Naive thymus-derived CD4-positive, alpha-beta T cell (primary cell): ENCODE measurements around the gene BMPR2. TPM values are rescaled to one million over a fixed set of nuclear protein-coding genes. Genes with fewer than 3 reads are reported as not detected.

Experiments
- ATAC-seq: fragments of 150-1000 bp; cut with Tn5 transposase; 2 replicates; pipeline ENCODE4 v1.10.0; 2021; ENCODE audit warnings: mild to moderate bottlenecking, moderate library complexity
- CTCF ChIA-PET: fragments of 350-600 bp; sonication (Branson Sonifier 250); formaldehyde crosslinking; loops from one replicate; lab custom pipeline; 2021; ENCODE audit warnings: antibody characterized with exemption; lab: Charles Lee
- POLR2A ChIA-PET: fragments of 350-600 bp; sonication (Branson Sonifier 250); formaldehyde crosslinking; loops from one replicate; lab custom pipeline; 2021; ENCODE audit warnings: antibody characterized with exemption, inconsistent platforms; lab: Charles Lee
- DNase-seq, 9 donors: peaks; one replicate each; pipeline versions ENCODE4 v3.0.0 to v3.0.0-alpha.2; 2020 to 2022; ENCODE audit warnings: mixed read lengths in 1 of 9
- H3K27ac ChIP-seq: one replicate; pipeline ENCODE4 v1.7.0; 2013; ENCODE audit warnings: mild to moderate bottlenecking, low read depth, low read length, moderate library complexity
- H3K27me3 ChIP-seq, 2 donors: one replicate each; pipeline ENCODE4 v1.7.0; 2013; ENCODE audit warnings: low read length in 2 of 2, mild to moderate bottlenecking in 2 of 2, moderate library complexity in 2 of 2; ENCODE audit not compliant: control insufficient read depth in 2 of 2, insufficient read depth in 2 of 2
- H3K36me3 ChIP-seq, 3 experiments: 1 replicate in 2 of 3; 2 replicates in 1 of 3; pipeline ENCODE4 v1.7.0; 2013; ENCODE audit warnings: low read length in 3 of 3, mild to moderate bottlenecking in 3 of 3, moderate library complexity in 1 of 3; ENCODE audit not compliant: insufficient read depth in 3 of 3, control insufficient read depth in 2 of 3
- H3K4me1 ChIP-seq, 2 donors: one replicate each; pipeline ENCODE4 v1.7.0; 2013; ENCODE audit warnings: low read length in 2 of 2, mild to moderate bottlenecking in 2 of 2, moderate library complexity in 1 of 2; ENCODE audit not compliant: control insufficient read depth in 2 of 2, insufficient read depth in 2 of 2
- H3K4me3 ChIP-seq: 2 replicates; pipeline ENCODE4 v1.7.0; 2013; ENCODE audit warnings: mild to moderate bottlenecking, low read length
- H3K9me3 ChIP-seq, 3 experiments: 1 replicate in 2 of 3; 2 replicates in 1 of 3; pipeline ENCODE4 v1.7.0; 2013; ENCODE audit warnings: low read length in 3 of 3; ENCODE audit not compliant: control insufficient read depth in 2 of 3
- H3K27ac Mint-ChIP-seq, 9 donors: one replicate each; pipeline ENCODE4 v1.8.0; 2020 to 2022; ENCODE audit warnings: mixed read lengths in 9 of 9, mild to moderate bottlenecking in 8 of 9, moderate library complexity in 5 of 9, inconsistent platforms in 2 of 9
- H3K27me3 Mint-ChIP-seq, 5 donors: one replicate each; pipeline ENCODE4 v1.8.0; 2021 to 2022; ENCODE audit warnings: mixed read lengths in 5 of 5, mild to moderate bottlenecking in 1 of 5
- H3K36me3 Mint-ChIP-seq, 5 donors: one replicate each; pipeline ENCODE4 v1.8.0; 2020 to 2022; ENCODE audit warnings: mixed read lengths in 5 of 5, mild to moderate bottlenecking in 3 of 5, inconsistent platforms in 1 of 5
- H3K4me1 Mint-ChIP-seq, 7 donors: one replicate each; pipeline ENCODE4 v1.8.0; 2020 to 2022; ENCODE audit warnings: mixed read lengths in 7 of 7, mild to moderate bottlenecking in 3 of 7, inconsistent platforms in 1 of 7
- H3K4me3 Mint-ChIP-seq, 10 donors: one replicate each; pipeline ENCODE4 v1.8.0; 2020 to 2022; ENCODE audit warnings: mild to moderate bottlenecking in 10 of 10, mixed read lengths in 10 of 10, moderate library complexity in 6 of 10, inconsistent platforms in 2 of 10
- H3K9me3 Mint-ChIP-seq, 11 donors: one replicate each; pipeline ENCODE4 v1.8.0; 2020 to 2022; ENCODE audit warnings: mixed read lengths in 11 of 11, mild to moderate bottlenecking in 4 of 11, inconsistent platforms in 1 of 11, moderate library complexity in 1 of 11
- intact Hi-C, 2 donors: fragments of 100-400 bp; cut with micrococcal nuclease; formaldehyde crosslinking; loops; one replicate each; pipeline ENCODE4 v1.15.1; 2023
- polyA plus RNA-seq, 2 donors: library from polyadenylated mRNA; unstranded; fragments of 300-500 nt; fragmentation: Illumina TruSeq; gene quantifications; one replicate each; pipeline ENCODE4 v1.2.3, GENCODE V29; 2021
- total RNA-seq, 6 experiments: library from RNA in 5 of 6; stranded (reverse) in 5 of 6; gene quantifications; 1 replicate in 5 of 6; 2 replicates in 1 of 6; pipeline ENCODE4 v1.2.3 and lab custom pipeline; 2021 to 2026

BMPR2 gene
- total and polyA plus RNA-seq, 7 experiments from 2014 or later: 4.6 to 33.1 (median 13.3) TPM

GRCh38 chr2:202613479-202613878, 237.4 kb downstream of the BMPR2 start:
- ATAC-seq (no peak), DNase-seq (no peak)
- intact Hi-C loops: no loop called here
- no peaks in the 10 kb centered on the region for H3K4me1 ChIP-seq
- H3K9me3 ChIP-seq: no peaks in the 10 kb centered on the region
- Mint-ChIP-seq H3K9me3 (peaks cover 0 to 2% (median 0%) of the 10 kb centered on the region in 11 donors), H3K27ac (no peak overlapping the region), H3K4me1 (peaks cover 0 to 11% (median 0%) of the 10 kb centered on the region in 7 donors), H3K4me3 (no peak overlapping the region), H3K36me3 (peaks cover 0 to 3% (median 0%) of the 10 kb centered on the region in 5 donors), H3K27me3 (peaks cover 0 to 8% (median 0%) of the 10 kb centered on the region in 5 donors)
- no peak overlapping the region for H3K4me3 ChIP-seq
- no peak overlapping the region for H3K27ac ChIP-seq
- no peaks in the 10 kb centered on the region for H3K27me3 ChIP-seq
- no peaks in the 10 kb centered on the region for H3K36me3 ChIP-seq
- ChIA-PET POLR2A (no interaction called here), CTCF (interaction anchor here (0.5 to 0.7 kb wide), 3 partner anchors 18 to 106 kb away, joined by 3 to 5 read pairs (median 4); no protein-coding TSS in a partner anchor)

Other genes with a start within 250 kb of the BMPR2 start
- 100 to 1,000 TPM in 1 of 5 experiments, 10 to 100 TPM in 4; 48.1 to 104 (median 56.8) TPM for gene SUMO1, start 137.7 kb upstream of the BMPR2 start, total RNA-seq
- gene SUMO1, start 137.7 kb upstream of the BMPR2 start, polyA plus RNA-seq: 100 to 1,000 TPM; 103 to 186 TPM
- 100 to 1,000 TPM; 105 to 259 (median 110) TPM for gene NOP58, start 110.6 kb upstream of the BMPR2 start, total RNA-seq
- 100 to 1,000 TPM in 1 of 2 donors, 10 to 100 TPM in 1; 90.8 to 103 TPM for gene NOP58, start 110.6 kb upstream of the BMPR2 start, polyA plus RNA-seq